KMS-11 (cell line): ENCODE measurements around the gene PRKCH.

Source experiments
- H2AFZ ChIP-seq: fragments of 200-600 bp; sonication (generic); 2 replicates; pipeline ENCODE4 v1.6.1; 2016; ENCODE audit warnings: antibody characterized with exemption, mixed run types, low read depth
- H3K27ac ChIP-seq: fragments of 200-600 bp; sonication (generic); 2 replicates; pipeline ENCODE4 v1.6.1; 2016; ENCODE audit warnings: mild to moderate bottlenecking, mixed run types
- H3K27me3 ChIP-seq: fragments of 200-600 bp; sonication (generic); 2 replicates; pipeline ENCODE4 v1.6.1; 2017; ENCODE audit warnings: mild to moderate bottlenecking, low read depth, mixed run types, moderate library complexity; ENCODE audit not compliant: insufficient read depth
- H3K36me3 ChIP-seq: fragments of 200-600 bp; sonication (generic); 2 replicates; pipeline ENCODE4 v1.6.1; 2017; ENCODE audit warnings: mild to moderate bottlenecking, mixed run types; ENCODE audit not compliant: insufficient read depth
- H3K4me1 ChIP-seq: fragments of 200-600 bp; sonication (generic); 2 replicates; pipeline ENCODE4 v1.6.1; 2016; ENCODE audit warnings: mild to moderate bottlenecking, low read depth, mixed run types; ENCODE audit not compliant: poor library complexity, severe bottlenecking
- H3K4me2 ChIP-seq: fragments of 200-600 bp; sonication (generic); 2 replicates; pipeline ENCODE4 v1.7.0; 2016; ENCODE audit warnings: mild to moderate bottlenecking, mixed run types
- H3K4me3 ChIP-seq: fragments of 200-600 bp; sonication (generic); IDR thresholded peaks from 2 replicates; pipeline ENCODE4 v1.6.1; 2017; ENCODE audit warnings: low read depth, low read length, mixed read lengths; ENCODE audit not compliant: insufficient read depth
- H3K79me2 ChIP-seq: fragments of 200-600 bp; sonication (generic); 2 replicates; pipeline ENCODE4 v1.6.1; 2016; ENCODE audit warnings: low read depth, mixed run types; ENCODE audit not compliant: insufficient read depth
- H3K9ac ChIP-seq: fragments of 200-600 bp; sonication (generic); 2 replicates; pipeline ENCODE4 v1.6.1; 2016; ENCODE audit warnings: mild to moderate bottlenecking, mixed run types
- H4K20me1 ChIP-seq: fragments of 200-600 bp; sonication (generic); 2 replicates; pipeline ENCODE4 v1.6.1; 2016; ENCODE audit warnings: mild to moderate bottlenecking, mixed run types; ENCODE audit not compliant: insufficient read depth
- TF ChIP-seq, protein P1 (sequence below): fragments of 200-600 bp; sonication (generic); conservative IDR thresholded peaks from 2 replicates; pipeline ENCODE4 v1.6.1; 2017; ENCODE audit warnings: low read depth, mild to moderate bottlenecking, antibody characterized with exemption, low read length, moderate library complexity, mixed read lengths

Gene PRKCH

DNA sequence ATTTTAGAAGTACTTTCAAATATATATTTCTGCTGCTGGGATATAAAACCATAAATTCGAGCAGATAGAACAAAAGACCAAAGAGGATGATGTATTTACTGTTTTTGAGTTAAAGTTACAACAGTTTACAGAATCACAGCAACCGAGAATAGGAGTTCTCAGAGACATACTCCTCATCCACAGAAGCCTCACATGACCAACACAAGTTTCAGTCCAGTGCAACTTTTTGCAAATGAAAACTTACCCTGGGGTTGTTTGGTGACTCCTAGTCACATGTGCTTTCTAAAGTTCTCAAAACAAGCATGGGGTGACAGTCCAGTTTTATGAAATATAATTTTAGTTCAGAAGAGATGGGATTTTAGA, 117.1 kb downstream of the PRKCH start:
- Histone ChIP-seq H3K4me1 (no peaks in the 10 kb centered on the region), H2AFZ (no peak overlapping the region), H3K27me3 (no peaks in the 10 kb centered on the region), H4K20me1 (no peaks in the 10 kb centered on the region), H3K27ac (no peak overlapping the region), H3K4me3 (no peak overlapping the region), H3K79me2 (no peaks in the 10 kb centered on the region), H3K9ac (no peak overlapping the region), H3K36me3 (no peaks in the 10 kb centered on the region), H3K4me2 (no peak overlapping the region)
- TF ChIP-seq, protein P1, sequence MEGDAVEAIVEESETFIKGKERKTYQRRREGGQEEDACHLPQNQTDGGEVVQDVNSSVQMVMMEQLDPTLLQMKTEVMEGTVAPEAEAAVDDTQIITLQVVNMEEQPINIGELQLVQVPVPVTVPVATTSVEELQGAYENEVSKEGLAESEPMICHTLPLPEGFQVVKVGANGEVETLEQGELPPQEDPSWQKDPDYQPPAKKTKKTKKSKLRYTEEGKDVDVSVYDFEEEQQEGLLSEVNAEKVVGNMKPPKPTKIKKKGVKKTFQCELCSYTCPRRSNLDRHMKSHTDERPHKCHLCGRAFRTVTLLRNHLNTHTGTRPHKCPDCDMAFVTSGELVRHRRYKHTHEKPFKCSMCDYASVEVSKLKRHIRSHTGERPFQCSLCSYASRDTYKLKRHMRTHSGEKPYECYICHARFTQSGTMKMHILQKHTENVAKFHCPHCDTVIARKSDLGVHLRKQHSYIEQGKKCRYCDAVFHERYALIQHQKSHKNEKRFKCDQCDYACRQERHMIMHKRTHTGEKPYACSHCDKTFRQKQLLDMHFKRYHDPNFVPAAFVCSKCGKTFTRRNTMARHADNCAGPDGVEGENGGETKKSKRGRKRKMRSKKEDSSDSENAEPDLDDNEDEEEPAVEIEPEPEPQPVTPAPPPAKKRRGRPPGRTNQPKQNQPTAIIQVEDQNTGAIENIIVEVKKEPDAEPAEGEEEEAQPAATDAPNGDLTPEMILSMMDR, result no peak

DNA sequence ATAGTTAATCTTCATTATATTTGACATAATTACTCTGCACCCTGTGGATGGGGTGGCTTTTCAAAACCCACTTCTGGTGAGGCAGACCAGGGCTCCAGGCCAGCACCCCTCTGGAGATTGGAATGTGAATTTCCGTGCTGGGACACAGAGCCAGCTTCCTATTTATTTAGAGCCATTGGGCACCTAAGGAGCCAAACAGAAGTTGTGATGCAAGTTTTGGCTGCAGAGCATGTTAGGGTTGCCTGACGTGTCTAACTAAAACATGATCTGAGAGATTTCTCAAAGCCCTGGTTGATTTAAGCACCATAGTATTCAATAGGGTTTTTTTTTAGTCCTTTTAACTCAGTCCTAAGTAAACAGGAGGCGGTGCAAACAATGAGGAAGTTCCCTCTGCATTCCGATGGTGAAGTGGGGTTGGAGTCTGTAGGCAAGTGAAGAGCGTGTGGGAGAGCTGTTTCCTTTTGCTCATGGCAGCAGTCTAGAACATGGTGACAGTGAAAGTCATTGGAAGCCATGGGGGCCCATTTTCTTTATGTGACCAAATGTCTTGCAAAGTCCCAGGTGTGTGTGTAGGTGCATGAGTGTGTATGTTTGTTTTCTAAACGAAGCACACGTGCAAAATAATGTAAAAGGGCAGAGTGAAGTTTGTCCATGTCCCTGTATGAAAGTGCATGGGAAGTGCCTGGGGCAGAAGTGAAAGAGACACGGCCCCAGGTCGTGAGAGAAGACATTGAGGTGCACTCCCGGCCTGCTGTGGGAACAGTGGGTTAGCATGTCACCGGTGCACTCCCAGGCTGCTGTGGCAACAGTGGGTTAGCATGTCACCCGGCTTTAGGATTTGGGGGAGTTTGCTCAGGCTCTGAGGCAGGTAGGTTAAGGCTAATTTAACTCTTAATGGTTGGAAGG, 117.7 kb downstream of the PRKCH start:
- Histone ChIP-seq H3K4me2 (no peak overlapping the region), H3K27ac (no peak overlapping the region), H3K4me3 (no peak overlapping the region), H3K79me2 (no peaks in the 10 kb centered on the region), H4K20me1 (no peaks in the 10 kb centered on the region), H3K36me3 (no peaks in the 10 kb centered on the region), H3K27me3 (no peaks in the 10 kb centered on the region), H2AFZ (no peak overlapping the region), H3K9ac (no peak overlapping the region), H3K4me1 (no peaks in the 10 kb centered on the region)
- TF ChIP-seq, protein P1, result no peak

DNA sequence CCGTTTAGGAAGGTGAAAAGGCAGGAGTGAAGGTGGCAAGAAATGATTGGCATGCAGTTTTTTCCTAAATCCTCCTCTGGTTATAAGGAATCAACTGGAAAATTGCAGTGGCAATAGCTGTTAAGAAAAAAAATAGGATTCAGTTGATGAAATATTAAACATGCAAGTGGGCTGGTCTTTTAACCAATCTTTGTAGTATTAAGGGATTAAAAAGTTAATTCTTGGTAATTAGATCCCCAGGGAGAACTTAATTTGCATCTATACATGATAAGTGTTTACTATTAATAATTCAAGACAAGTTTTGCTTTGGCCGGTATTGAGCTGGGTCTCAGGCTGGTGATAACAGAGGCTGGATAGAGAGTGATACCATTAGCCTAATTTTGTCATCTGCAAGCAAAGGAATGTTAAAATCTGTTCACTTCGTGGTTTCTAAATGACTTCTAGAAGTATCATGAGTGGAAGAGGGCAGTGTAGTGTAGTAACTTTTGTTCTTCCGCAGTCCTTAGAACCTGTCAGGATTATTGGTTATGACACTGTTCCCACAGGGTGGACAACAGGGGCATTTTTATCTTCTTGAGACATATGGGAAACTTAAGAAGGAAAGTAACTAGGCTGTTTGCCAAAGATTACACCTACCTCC, 118.5 kb downstream of the PRKCH start:
- no peaks in the 10 kb centered on the region for H3K4me1 ChIP-seq
- H3K4me2 ChIP-seq, result no peak overlapping the region
- H3K4me3 ChIP-seq, result no peak overlapping the region
- no peaks in the 10 kb centered on the region for H3K36me3 ChIP-seq
- no peak overlapping the region for H3K9ac ChIP-seq
- TF ChIP-seq, protein P1, result no peak
- H3K79me2 ChIP-seq, result no peaks in the 10 kb centered on the region
- no peaks in the 10 kb centered on the region for H4K20me1 ChIP-seq
- H3K27me3 ChIP-seq, result no peaks in the 10 kb centered on the region
- no peak overlapping the region for H3K27ac ChIP-seq
- H2AFZ ChIP-seq, result no peak overlapping the region

DNA sequence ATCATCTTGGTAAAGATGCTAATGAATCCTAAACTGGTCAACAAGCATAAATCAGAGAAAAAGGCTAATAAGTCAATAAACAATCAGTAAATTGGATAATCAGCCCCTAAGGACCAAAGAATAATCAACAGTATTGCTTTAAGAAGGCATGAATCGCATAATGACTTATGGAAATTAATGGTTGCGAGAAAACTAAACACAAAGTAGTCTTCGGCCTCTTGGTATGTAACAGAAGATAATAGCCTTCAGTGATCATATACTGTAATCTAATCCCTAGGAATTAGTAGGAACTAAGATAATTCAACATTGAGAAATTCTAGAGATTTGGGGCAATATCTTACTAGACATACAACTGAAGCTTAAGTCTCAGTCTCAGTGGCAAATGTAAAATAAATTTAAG, 122.1 kb downstream of the PRKCH start:
- Histone ChIP-seq H3K36me3 (no peaks in the 10 kb centered on the region), H3K4me1 (no peaks in the 10 kb centered on the region), H2AFZ (no peak overlapping the region), H3K79me2 (no peaks in the 10 kb centered on the region), H3K4me2 (no peak overlapping the region), H3K9ac (no peak overlapping the region), H3K4me3 (no peak overlapping the region), H3K27ac (no peak overlapping the region), H3K27me3 (no peaks in the 10 kb centered on the region), H4K20me1 (no peaks in the 10 kb centered on the region)
- TF ChIP-seq, protein P1, result no peak
